Tracheal epithelial cell (primary cell): ENCODE measurements around the gene NTN5. TPM values are rescaled to one million over a fixed set of nuclear protein-coding genes. Genes with fewer than 3 reads are reported as not detected.

Experiments
- total RNA-seq: library from RNA; depleted of rRNA; stranded (reverse); fragments of >200 nt; gene quantifications from 2 replicates; pipeline ENCODE4 v1.2.1, GENCODE V29; 2014

Gene NTN5
- 0.24 and 0.43 TPM in 2 replicates for total RNA-seq

GRCh38 chr19:48672994-48673393 lies at the start of gene NTN5:
TSS of gene NTN5 (minus strand) at chr19:48673017. CDS start at chr19:48670986, 2,031 bp downstream.

GRCh38 chr19:48719263-48720171 lies 46.7 kb upstream of the NTN5 start, which contains the start of gene MAMSTR:
TSS of gene MAMSTR (minus strand) at chr19:48719725. CDS start at chr19:48719031, 694 bp downstream.

GRCh38 chr19:48695743-48696352 lies 23.0 kb upstream of the NTN5 start, which contains the start of gene FUT2:
TSS of gene FUT2 (plus strand) at chr19:48695971. CDS start at chr19:48702957, 6,986 bp downstream.

GRCh38 chr19:48646001-48646721 lies 26.7 kb downstream of the NTN5 start, which contains the start of gene CA11:
TSS of gene CA11 (minus strand) at chr19:48646187. CDS start at chr19:48645632, 555 bp downstream.

GRCh38 chr19:48636859-48637448 lies 35.9 kb downstream of the NTN5 start, which contains the start of gene DBP:
TSS of gene DBP (minus strand) at chr19:48637379. CDS start at chr19:48636994, 385 bp downstream.

GRCh38 chr19:48618916-48619691 lies 53.7 kb downstream of the NTN5 start, which contains the start of the genes RPL18 and SPHK2:
TSS of gene RPL18 (minus strand) at chr19:48619178. CDS start at chr19:48619143, 35 bp downstream.
TSS of gene SPHK2 (plus strand) at chr19:48619506. CDS start at chr19:48620515, 1,009 bp downstream.

GRCh38 chr19:48614436-48615230 lies 58.2 kb downstream of the NTN5 start, which contains the start of gene FAM83E:
TSS of gene FAM83E (minus strand) at chr19:48615076. CDS start at chr19:48613372, 1,704 bp downstream.

Other genes with a start within 250 kb of the NTN5 start
- gene GRWD1, start 227.0 kb downstream of the NTN5 start, total RNA-seq: 32.4 and 48.0 TPM in 2 replicates
- 0.48 and 1.3 TPM in 2 replicates for gene KCNJ14, start 217.4 kb downstream of the NTN5 start, total RNA-seq
- 11.3 and 35.7 TPM in 2 replicates for gene CYTH2, start 203.6 kb downstream of the NTN5 start, total RNA-seq
- 1.7 and 3.1 TPM in 2 replicates for gene LMTK3, start 161.2 kb downstream of the NTN5 start, total RNA-seq
- gene SULT2B1, start 120.8 kb downstream of the NTN5 start, total RNA-seq: 4.3 and 8.7 TPM in 2 replicates
- 0.21 TPM in 1 of 2 replicates, not detected in the other for gene SPACA4, start 66.3 kb downstream of the NTN5 start, total RNA-seq
- gene FAM83E, start 57.9 kb downstream of the NTN5 start, total RNA-seq: 17.3 and 23.9 TPM in 2 replicates
- gene RPL18, start 53.8 kb downstream of the NTN5 start, total RNA-seq: 2,579 and 4,716 TPM in 2 replicates
- 6.0 and 6.3 TPM in 2 replicates for gene SPHK2, start 53.5 kb downstream of the NTN5 start, total RNA-seq
- 2.6 and 4.6 TPM in 2 replicates for gene DBP, start 35.6 kb downstream of the NTN5 start, total RNA-seq
- gene CA11, start 26.8 kb downstream of the NTN5 start, total RNA-seq: 1.5 and 3.1 TPM in 2 replicates
- gene FUT2, start 23.0 kb upstream of the NTN5 start, total RNA-seq: 6.0 and 7.7 TPM in 2 replicates
- gene MAMSTR, start 46.7 kb upstream of the NTN5 start, total RNA-seq: 0.48 TPM in 1 of 2 replicates, not detected in the other
- 2.9 and 3.2 TPM in 2 replicates for gene RASIP1, start 67.6 kb upstream of the NTN5 start, total RNA-seq
- gene IZUMO1, start 73.9 kb upstream of the NTN5 start, total RNA-seq: not detected in 2 replicates
- 11.9 and 14.9 TPM in 2 replicates for gene FUT1, start 79.6 kb upstream of the NTN5 start, total RNA-seq
- gene FGF21, start 82.5 kb upstream of the NTN5 start, total RNA-seq: not detected in 2 replicates
- gene BCAT2, start 138.0 kb upstream of the NTN5 start, total RNA-seq: 35.2 and 37.8 TPM in 2 replicates
- gene HSD17B14, start 163.5 kb upstream of the NTN5 start, total RNA-seq: 0.64 and 1.9 TPM in 2 replicates
- 3.8 and 5.5 TPM in 2 replicates for gene PLEKHA4, start 195.6 kb upstream of the NTN5 start, total RNA-seq
- gene PPP1R15A, start 199.4 kb upstream of the NTN5 start, total RNA-seq: 59.9 and 106 TPM in 2 replicates
- 0.21 and 0.24 TPM in 2 replicates for gene TULP2, start 225.7 kb upstream of the NTN5 start, total RNA-seq
- gene NUCB1, start 227.3 kb upstream of the NTN5 start, total RNA-seq: 90.8 and 93.4 TPM in 2 replicates